Endothelial cell (in vitro differentiated cells): ENCODE data around the gene ARGFX. TPM values are rescaled to one million over a fixed set of nuclear protein-coding genes. Genes with fewer than 3 reads are reported as not detected.
"Not testable (repeated sequence)": the region's sequence is repeated elsewhere in the genome, so short reads cannot be mapped to it uniquely, and the experiment has no call there.

ENCODE experiments used
- DNase-seq: peaks from one replicate; pipeline ENCODE4 v3.0.0; 2021; ENCODE audit warnings: low spot score
- H3K27ac Mint-ChIP-seq: one replicate; pipeline ENCODE4 v1.8.0; 2021; ENCODE audit warnings: mixed read lengths, inconsistent platforms; ENCODE audit not compliant: unreplicated experiment
- H3K27me3 Mint-ChIP-seq: one replicate; pipeline ENCODE4 v1.8.0; 2021; ENCODE audit warnings: mild to moderate bottlenecking, moderate library complexity, mixed read lengths, inconsistent platforms; ENCODE audit not compliant: unreplicated experiment
- H3K36me3 Mint-ChIP-seq: one replicate; pipeline ENCODE4 v1.8.0; 2021; ENCODE audit warnings: mild to moderate bottlenecking, low read depth, mixed read lengths, inconsistent platforms; ENCODE audit not compliant: unreplicated experiment
- H3K4me1 Mint-ChIP-seq: one replicate; pipeline ENCODE4 v1.8.0; 2021; ENCODE audit warnings: mild to moderate bottlenecking, mixed read lengths, inconsistent platforms; ENCODE audit not compliant: unreplicated experiment
- H3K4me3 Mint-ChIP-seq: one replicate; pipeline ENCODE4 v1.8.0; 2021; ENCODE audit warnings: mild to moderate bottlenecking, mixed read lengths, inconsistent platforms; ENCODE audit not compliant: unreplicated experiment
- H3K9me3 Mint-ChIP-seq: one replicate; pipeline ENCODE4 v1.8.0; 2021; ENCODE audit warnings: mixed read lengths, inconsistent platforms; ENCODE audit not compliant: unreplicated experiment
- total RNA-seq: library from RNA; stranded (reverse); fragmentation: NEBNext Ultra II Directional; extraction: Animal tissue kit (Norgen Biotek cat#: 25700); gene quantifications from one replicate; pipeline ENCODE4 v1.2.1, GENCODE V29; 2021; ENCODE audit not compliant: unreplicated experiment
- TF ChIP-seq, protein P1 (sequence below): fragments of 200-600 bp; sonication (generic); IDR thresholded peaks from one replicate; pipeline ENCODE4 v1.5.0; 2021; ENCODE audit warnings: antibody characterized with exemption; ENCODE audit not compliant: unreplicated experiment

Gene ARGFX
- total RNA-seq, 1 donor from 2014 or later: not detected

GRCh38 chr3:121598564-121598963, 30.8 kb downstream of the ARGFX start:
- H3K9me3 Mint-ChIP-seq: no peaks in the 10 kb centered on the region
- TF ChIP-seq, protein P1, sequence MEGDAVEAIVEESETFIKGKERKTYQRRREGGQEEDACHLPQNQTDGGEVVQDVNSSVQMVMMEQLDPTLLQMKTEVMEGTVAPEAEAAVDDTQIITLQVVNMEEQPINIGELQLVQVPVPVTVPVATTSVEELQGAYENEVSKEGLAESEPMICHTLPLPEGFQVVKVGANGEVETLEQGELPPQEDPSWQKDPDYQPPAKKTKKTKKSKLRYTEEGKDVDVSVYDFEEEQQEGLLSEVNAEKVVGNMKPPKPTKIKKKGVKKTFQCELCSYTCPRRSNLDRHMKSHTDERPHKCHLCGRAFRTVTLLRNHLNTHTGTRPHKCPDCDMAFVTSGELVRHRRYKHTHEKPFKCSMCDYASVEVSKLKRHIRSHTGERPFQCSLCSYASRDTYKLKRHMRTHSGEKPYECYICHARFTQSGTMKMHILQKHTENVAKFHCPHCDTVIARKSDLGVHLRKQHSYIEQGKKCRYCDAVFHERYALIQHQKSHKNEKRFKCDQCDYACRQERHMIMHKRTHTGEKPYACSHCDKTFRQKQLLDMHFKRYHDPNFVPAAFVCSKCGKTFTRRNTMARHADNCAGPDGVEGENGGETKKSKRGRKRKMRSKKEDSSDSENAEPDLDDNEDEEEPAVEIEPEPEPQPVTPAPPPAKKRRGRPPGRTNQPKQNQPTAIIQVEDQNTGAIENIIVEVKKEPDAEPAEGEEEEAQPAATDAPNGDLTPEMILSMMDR: no peak
- no peak overlapping the region for H3K4me3 Mint-ChIP-seq
- no peak for DNase-seq
- H3K27ac Mint-ChIP-seq: no peak overlapping the region
- no peaks in the 10 kb centered on the region for H3K36me3 Mint-ChIP-seq
- no peaks in the 10 kb centered on the region for H3K27me3 Mint-ChIP-seq
- peaks cover 13% of the 10 kb centered on the region for H3K4me1 Mint-ChIP-seq

DNA sequence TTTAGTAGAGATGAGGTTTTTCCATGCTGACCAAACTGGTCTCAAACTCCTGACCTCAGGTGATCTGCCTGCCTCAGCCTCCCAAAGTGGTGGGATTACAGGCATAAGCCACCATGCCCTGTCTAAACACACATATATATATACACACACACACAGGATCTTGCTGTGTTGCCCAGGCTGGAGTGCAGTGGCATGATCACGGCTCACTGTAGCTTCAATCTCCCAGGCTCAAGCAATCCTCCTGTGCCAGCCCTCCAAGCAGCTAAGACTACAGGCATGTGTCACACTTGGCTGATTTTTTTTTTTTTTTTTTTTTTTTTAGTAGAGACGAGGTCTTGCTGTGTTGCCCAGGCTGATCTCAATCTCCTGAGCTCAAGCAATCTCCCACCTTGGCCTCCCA, 32.2 kb downstream of the ARGFX start:
- not testable (repeated sequence) for H3K27me3 Mint-ChIP-seq, H3K27ac Mint-ChIP-seq, H3K4me3 Mint-ChIP-seq, H3K9me3 Mint-ChIP-seq, DNase-seq, H3K36me3 Mint-ChIP-seq
- H3K4me1 Mint-ChIP-seq: peaks cover 13% of the 10 kb centered on the region

DNA sequence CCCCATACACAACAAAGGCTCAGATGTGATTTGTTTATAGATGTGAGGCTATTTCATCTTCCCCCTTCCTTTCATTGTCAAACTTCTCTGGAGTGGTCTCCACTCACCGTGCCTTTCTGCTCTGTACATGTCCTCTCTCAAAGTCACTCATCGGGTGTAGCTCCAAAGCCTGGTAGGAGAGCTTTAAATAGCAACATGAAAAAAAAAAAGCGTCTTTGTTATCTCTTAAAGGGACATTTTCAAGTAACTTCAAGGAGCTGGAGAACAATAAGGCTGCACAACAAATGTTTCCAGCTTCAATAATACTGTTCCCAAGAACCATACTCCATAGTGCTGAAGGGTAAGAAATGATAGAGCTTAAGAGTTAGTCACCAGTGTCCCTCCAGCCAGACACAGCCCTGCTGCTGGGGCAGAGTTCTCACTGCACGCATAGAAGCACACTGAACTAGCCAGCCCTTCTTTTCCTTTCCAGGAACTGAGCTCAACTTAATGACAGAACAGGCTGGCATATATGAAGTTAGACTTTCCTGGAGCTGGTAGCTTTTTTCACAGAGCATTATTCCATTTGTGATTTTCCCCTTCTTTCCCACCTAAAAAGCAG, 33.6 kb downstream of the ARGFX start:
- Mint-ChIP-seq H3K36me3 (no peaks in the 10 kb centered on the region), H3K4me3 (no peak overlapping the region), H3K27ac (no peak overlapping the region), H3K9me3 (no peaks in the 10 kb centered on the region), H3K27me3 (no peaks in the 10 kb centered on the region), H3K4me1 (peaks cover 13% of the 10 kb centered on the region)
- no peak for DNase-seq
- TF ChIP-seq, protein P1: no peak

GRCh38 chr3:121604759-121605158, 37.0 kb downstream of the ARGFX start:
- TF ChIP-seq, protein P1: no peak
- no peak overlapping the region for H3K27ac Mint-ChIP-seq
- H3K27me3 Mint-ChIP-seq: no peaks in the 10 kb centered on the region
- no peaks in the 10 kb centered on the region for H3K36me3 Mint-ChIP-seq
- DNase-seq: no peak
- no peak overlapping the region for H3K4me3 Mint-ChIP-seq
- H3K4me1 Mint-ChIP-seq: peaks cover 13% of the 10 kb centered on the region
- no peaks in the 10 kb centered on the region for H3K9me3 Mint-ChIP-seq

- TF ChIP-seq, protein P1: no peak
- H3K4me3 Mint-ChIP-seq: no peak overlapping the region
- no peaks in the 10 kb centered on the region for H3K36me3 Mint-ChIP-seq
- H3K27ac Mint-ChIP-seq: no peak overlapping the region
- H3K27me3 Mint-ChIP-seq: no peaks in the 10 kb centered on the region
- no peak for DNase-seq
- no peaks in the 10 kb centered on the region for H3K9me3 Mint-ChIP-seq
- H3K4me1 Mint-ChIP-seq: peaks cover 10% of the 10 kb centered on the region
Measured at GRCh38 chr3:121606106-121606505, 38.4 kb downstream of the ARGFX start.

Other genes with a start within 250 kb of the ARGFX start
- 2.1 TPM for gene POLQ, start 22.0 kb upstream of the ARGFX start, total RNA-seq
- gene FBXO40, start 25.4 kb downstream of the ARGFX start, total RNA-seq: not detected
- 45.8 TPM for gene HCLS1, start 93.0 kb downstream of the ARGFX start, total RNA-seq
- gene GOLGB1, start 181.8 kb downstream of the ARGFX start, total RNA-seq: 63.1 TPM